Nephron progenitor cell (in vitro differentiated cells): ENCODE results near the gene PHF14.
A peak's percentile ranks its signal among the peaks of the same experiment; 100 is the strongest.

ENCODE experiments used
- DNase-seq: peaks from one replicate; pipeline ENCODE4 v3.0.0; 2021
- H3K27ac Mint-ChIP-seq: 2 replicates; pipeline ENCODE4 v1.8.0; 2021; ENCODE audit warnings: mild to moderate bottlenecking, moderate library complexity, mixed read lengths
- H3K27me3 Mint-ChIP-seq: 2 replicates; pipeline ENCODE4 v1.8.0; 2021; ENCODE audit warnings: mild to moderate bottlenecking, low read depth, mixed read lengths; ENCODE audit not compliant: poor library complexity
- H3K36me3 Mint-ChIP-seq: 2 replicates; pipeline ENCODE4 v1.8.0; 2021; ENCODE audit warnings: low read depth, mixed read lengths
- H3K4me1 Mint-ChIP-seq: 2 replicates; pipeline ENCODE4 v1.8.0; 2021; ENCODE audit warnings: mixed read lengths
- H3K4me3 Mint-ChIP-seq: 2 replicates; pipeline ENCODE4 v1.8.0; 2021; ENCODE audit warnings: mild to moderate bottlenecking, moderate library complexity, mixed read lengths
- H3K9me3 Mint-ChIP-seq: 2 replicates; pipeline ENCODE4 v1.8.0; 2021; ENCODE audit warnings: mild to moderate bottlenecking, moderate library complexity, mixed read lengths
- CTCF ChIP-seq: fragments of 200-600 bp; sonication (generic); IDR thresholded peaks from 2 replicates; pipeline ENCODE4 v1.5.0; 2021; ENCODE audit warnings: antibody characterized with exemption

The PHF14 gene

GRCh38 chr7:11054033-11054432 lies 80.4 kb downstream of the PHF14 start:
- DNase-seq: no peak
- Mint-ChIP-seq H3K36me3 (peaks cover 54% of the 10 kb centered on the region), H3K4me3 (no peak overlapping the region), H3K27ac (no peak overlapping the region), H3K27me3 (no peaks in the 10 kb centered on the region), H3K9me3 (no peaks in the 10 kb centered on the region), H3K4me1 (no peaks in the 10 kb centered on the region)
- TF ChIP-seq CTCF: no peak

- Mint-ChIP-seq H3K27me3 (no peaks in the 10 kb centered on the region), H3K9me3 (no peaks in the 10 kb centered on the region), H3K4me3 (no peak overlapping the region), H3K27ac (no peak overlapping the region), H3K4me1 (peaks cover 13% of the 10 kb centered on the region), H3K36me3 (peaks cover 29% of the 10 kb centered on the region)
- DNase-seq: no peak
- no peak for TF ChIP-seq CTCF
Observed at GRCh38 chr7:11060893-11061292, 87.2 kb downstream of the PHF14 start.

- Mint-ChIP-seq H3K27me3 (no peaks in the 10 kb centered on the region), H3K36me3 (peaks cover 36% of the 10 kb centered on the region), H3K9me3 (no peaks in the 10 kb centered on the region), H3K27ac (peak overlapping the region; percentile 95), H3K4me3 (no peak overlapping the region), H3K4me1 (peaks cover 13% of the 10 kb centered on the region)
- no peak for DNase-seq
- TF ChIP-seq CTCF: no peak
Observed at GRCh38 chr7:11062110-11062509, 88.4 kb downstream of the PHF14 start.

GRCh38 chr7:11069591-11069990 lies 95.9 kb downstream of the PHF14 start:
- Mint-ChIP-seq H3K27ac (no peak overlapping the region), H3K36me3 (peaks cover 76% of the 10 kb centered on the region), H3K9me3 (no peaks in the 10 kb centered on the region), H3K4me1 (peaks cover 9% of the 10 kb centered on the region), H3K27me3 (no peaks in the 10 kb centered on the region), H3K4me3 (no peak overlapping the region)
- no peak for DNase-seq
- no peak for TF ChIP-seq CTCF

DNA sequence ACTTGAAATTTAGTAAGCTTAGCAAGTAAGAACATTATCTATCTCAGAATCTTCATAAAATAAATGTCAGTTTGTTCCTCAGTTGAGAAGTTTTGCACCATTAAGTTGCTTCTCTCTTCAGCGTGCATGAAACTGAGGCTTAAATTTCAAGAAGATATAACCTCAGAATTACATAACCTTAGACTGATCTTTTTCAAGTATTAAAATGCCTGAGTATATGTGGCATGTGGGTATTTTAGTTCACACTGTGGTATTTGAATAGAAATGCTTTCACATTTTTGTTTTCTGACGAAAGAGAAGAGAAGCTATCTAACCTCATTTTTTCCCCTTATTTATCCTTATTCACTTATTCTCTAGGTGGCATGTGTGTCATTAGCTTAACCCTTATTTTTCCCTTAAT lies 104.1 kb downstream of the PHF14 start:
- Mint-ChIP-seq H3K27ac (peak overlapping the region; percentile 67), H3K4me3 (no peak overlapping the region), H3K9me3 (peaks cover 6% of the 10 kb centered on the region), H3K4me1 (peaks cover 9% of the 10 kb centered on the region), H3K27me3 (no peaks in the 10 kb centered on the region), H3K36me3 (peaks cover 58% of the 10 kb centered on the region)
- DNase-seq: no peak
- no peak for TF ChIP-seq CTCF

GRCh38 chr7:11078247-11078834 lies 104.7 kb downstream of the PHF14 start:
- Mint-ChIP-seq H3K9me3 (peaks cover 9% of the 10 kb centered on the region), H3K36me3 (peaks cover 58% of the 10 kb centered on the region), H3K27ac (peak overlapping the region; percentile 67), H3K27me3 (no peaks in the 10 kb centered on the region), H3K4me3 (no peak overlapping the region), H3K4me1 (peaks cover 8% of the 10 kb centered on the region)
- TF ChIP-seq CTCF: no peak
- DNase-seq: no peak
